Chondrocyte (in vitro differentiated cells): ENCODE measurements around the gene NDUFA8. TPM values are rescaled to one million over a fixed set of nuclear protein-coding genes. Genes with fewer than 3 reads are reported as not detected.

Experiments
- DNase-seq: peaks from one replicate; pipeline ENCODE4 v3.0.0; 2021; ENCODE audit warnings: mixed read lengths, low spot score
- H3K27ac Mint-ChIP-seq: one replicate; pipeline ENCODE4 v1.8.0; 2021; ENCODE audit warnings: mild to moderate bottlenecking, moderate library complexity, mixed read lengths; ENCODE audit not compliant: unreplicated experiment
- H3K27me3 Mint-ChIP-seq: 2 replicates; pipeline ENCODE4 v1.8.0; 2021; ENCODE audit warnings: low read depth, mixed read lengths
- H3K36me3 Mint-ChIP-seq: 2 replicates; pipeline ENCODE4 v1.8.0; 2021; ENCODE audit warnings: low read depth, mixed read lengths
- H3K4me1 Mint-ChIP-seq: 2 replicates; pipeline ENCODE4 v1.8.0; 2021; ENCODE audit warnings: low read depth, mild to moderate bottlenecking, mixed read lengths
- H3K4me3 Mint-ChIP-seq: one replicate; pipeline ENCODE4 v1.8.0; 2021; ENCODE audit warnings: mild to moderate bottlenecking, moderate library complexity, mixed read lengths; ENCODE audit not compliant: unreplicated experiment
- H3K9me3 Mint-ChIP-seq: 2 replicates; pipeline ENCODE4 v1.8.0; 2021; ENCODE audit warnings: low read depth, mixed read lengths
- CTCF ChIP-seq: fragments of 200-600 bp; sonication (generic); IDR thresholded peaks from 2 replicates; pipeline ENCODE4 v1.5.0; 2021; ENCODE audit warnings: antibody characterized with exemption, mild to moderate bottlenecking, moderate library complexity
- total RNA-seq: library from RNA; stranded (reverse); gene quantifications from 3 replicates; pipeline ENCODE4 v1.2.1, GENCODE V29; 2021

The NDUFA8 gene
- total RNA-seq, 1 donor from 2014 or later, result 47.9 TPM

- Mint-ChIP-seq H3K4me3 (no peak overlapping the region), H3K27ac (no peak overlapping the region), H3K36me3 (peaks cover 2% of the 10 kb centered on the region), H3K27me3 (peaks cover 10% of the 10 kb centered on the region), H3K9me3 (peaks cover 1% of the 10 kb centered on the region), H3K4me1 (peaks cover 16% of the 10 kb centered on the region)
- DNase-seq, result no peak
- no peak for TF ChIP-seq CTCF
Measured at GRCh38 chr9:122109035-122109813, 50.4 kb downstream of the NDUFA8 start.

- Mint-ChIP-seq H3K4me1 (peaks cover 16% of the 10 kb centered on the region), H3K9me3 (peaks cover 9% of the 10 kb centered on the region), H3K4me3 (no peak overlapping the region), H3K27ac (no peak overlapping the region), H3K27me3 (peaks cover under 1% of the 10 kb centered on the region), H3K36me3 (peaks cover 9% of the 10 kb centered on the region)
- no peak for DNase-seq
- TF ChIP-seq CTCF, result no peak
Measured at GRCh38 chr9:122107291-122107805, 52.2 kb downstream of the NDUFA8 start.

GRCh38 chr9:122106576-122106975 lies 53.0 kb downstream of the NDUFA8 start:
- DNase-seq, result no peak
- Mint-ChIP-seq H3K4me1 (peaks cover 16% of the 10 kb centered on the region), H3K27me3 (no peaks in the 10 kb centered on the region), H3K27ac (no peak overlapping the region), H3K9me3 (peaks cover 9% of the 10 kb centered on the region), H3K4me3 (no peak overlapping the region), H3K36me3 (peaks cover 9% of the 10 kb centered on the region)
- no peak for TF ChIP-seq CTCF

- H3K4me1 Mint-ChIP-seq, result peaks cover 16% of the 10 kb centered on the region
- H3K27me3 Mint-ChIP-seq, result no peaks in the 10 kb centered on the region
- H3K9me3 Mint-ChIP-seq, result peaks cover 9% of the 10 kb centered on the region
- DNase-seq, result no peak
- H3K36me3 Mint-ChIP-seq, result peaks cover 9% of the 10 kb centered on the region
- TF ChIP-seq CTCF, result no peak
- no peak overlapping the region for H3K4me3 Mint-ChIP-seq
- no peak overlapping the region for H3K27ac Mint-ChIP-seq
Measured at GRCh38 chr9:122103985-122104384, 55.6 kb downstream of the NDUFA8 start.

- Mint-ChIP-seq H3K9me3 (peaks cover 9% of the 10 kb centered on the region), H3K27ac (no peak overlapping the region), H3K36me3 (peaks cover 9% of the 10 kb centered on the region), H3K27me3 (no peaks in the 10 kb centered on the region), H3K4me1 (peaks cover 18% of the 10 kb centered on the region), H3K4me3 (no peak overlapping the region)
- no peak for DNase-seq
- TF ChIP-seq CTCF, result no peak
Measured at GRCh38 chr9:122102156-122102555, 57.4 kb downstream of the NDUFA8 start.
